Thyroid gland (tissue), 4 donors: ENCODE results near the gene C11orf58.

Experiments
- CTCF ChIP-seq, 6 experiments: fragments of 200-600 bp in 3 of 6; fragments of 450-650 bp in 3 of 6; sonication (generic) in 3 of 6; IDR thresholded peaks; one replicate each; pipeline ENCODE4 v1.5.1; 2016 to 2019; ENCODE audit warnings: antibody characterized with exemption in 6 of 6, mild to moderate bottlenecking in 2 of 6, inconsistent platforms in 1 of 6, moderate library complexity in 1 of 6
- POLR2A ChIP-seq, 2 donors: fragments of 450-650 bp; IDR thresholded peaks; one replicate each; pipeline ENCODE4 v1.6.1; 2017; ENCODE audit warnings: antibody characterized with exemption in 2 of 2, mild to moderate bottlenecking in 2 of 2, moderate library complexity in 1 of 2

DNA sequence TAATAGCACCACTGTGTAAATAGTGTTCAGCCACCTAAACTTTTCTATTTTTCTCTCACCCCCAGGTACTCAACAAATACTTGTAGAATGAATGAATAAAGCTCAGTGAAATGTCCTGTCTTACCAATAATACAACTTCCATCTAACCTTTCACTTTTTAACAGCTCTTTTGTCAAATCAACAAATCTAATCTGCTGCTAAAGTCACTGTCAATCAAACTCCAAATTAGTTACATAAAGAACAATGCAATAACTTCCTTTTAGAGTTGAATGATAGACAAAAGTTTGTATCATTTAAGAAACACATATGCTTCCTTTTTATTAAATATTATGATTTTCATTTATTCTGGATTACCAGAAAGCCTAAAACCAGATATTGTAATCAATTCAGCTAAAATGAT, 34.7 kb upstream of the C11orf58 start:
- TF ChIP-seq CTCF (IDR thresholded peaks at IDR 0.05) (no peak), POLR2A (IDR thresholded peaks at IDR 0.05) (no peak)
